ENCODE measurements around the gene CERCAM. TPM values are rescaled to one million over a fixed set of nuclear protein-coding genes. Genes with fewer than 3 reads are reported as not detected.

Gene CERCAM
- polyA plus RNA-seq, 1 experiment = 309 TPM

DNA sequence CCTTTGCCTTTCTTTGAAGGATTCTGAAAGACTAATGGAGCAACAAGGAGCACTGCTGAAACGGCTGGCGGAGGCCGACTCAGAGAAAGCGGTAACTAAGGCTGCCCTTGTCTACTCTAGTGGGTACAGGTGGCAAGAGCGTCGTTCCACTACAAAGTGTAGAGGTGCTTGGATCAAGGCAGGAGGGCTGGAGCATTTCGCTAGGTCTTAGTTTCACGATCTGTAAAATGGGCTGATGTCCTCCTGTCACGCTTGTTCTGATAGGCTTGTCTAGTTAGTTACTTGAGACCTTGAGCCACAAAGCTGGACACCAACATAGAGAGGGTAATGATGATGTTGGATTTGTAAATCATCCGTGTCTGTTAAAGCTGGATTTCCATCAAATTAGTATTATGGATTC lies 60.9 kb downstream of the CERCAM start:
- peaks cover 27% of the 10 kb centered on the region for H3K36me3 ChIP-seq (ENCODE audit: control insufficient read depth, insufficient read depth, low read length)
- TF ChIP-seq, protein P1, sequence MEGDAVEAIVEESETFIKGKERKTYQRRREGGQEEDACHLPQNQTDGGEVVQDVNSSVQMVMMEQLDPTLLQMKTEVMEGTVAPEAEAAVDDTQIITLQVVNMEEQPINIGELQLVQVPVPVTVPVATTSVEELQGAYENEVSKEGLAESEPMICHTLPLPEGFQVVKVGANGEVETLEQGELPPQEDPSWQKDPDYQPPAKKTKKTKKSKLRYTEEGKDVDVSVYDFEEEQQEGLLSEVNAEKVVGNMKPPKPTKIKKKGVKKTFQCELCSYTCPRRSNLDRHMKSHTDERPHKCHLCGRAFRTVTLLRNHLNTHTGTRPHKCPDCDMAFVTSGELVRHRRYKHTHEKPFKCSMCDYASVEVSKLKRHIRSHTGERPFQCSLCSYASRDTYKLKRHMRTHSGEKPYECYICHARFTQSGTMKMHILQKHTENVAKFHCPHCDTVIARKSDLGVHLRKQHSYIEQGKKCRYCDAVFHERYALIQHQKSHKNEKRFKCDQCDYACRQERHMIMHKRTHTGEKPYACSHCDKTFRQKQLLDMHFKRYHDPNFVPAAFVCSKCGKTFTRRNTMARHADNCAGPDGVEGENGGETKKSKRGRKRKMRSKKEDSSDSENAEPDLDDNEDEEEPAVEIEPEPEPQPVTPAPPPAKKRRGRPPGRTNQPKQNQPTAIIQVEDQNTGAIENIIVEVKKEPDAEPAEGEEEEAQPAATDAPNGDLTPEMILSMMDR (IDR thresholded peaks at IDR 0.05; ENCODE audit: insufficient read depth, low read depth, low read length) = no peak
- ChIA-PET CTCF (interaction anchor here (0.7 kb wide), 1 partner anchor 46 kb away, joined by 3 read pairs; no protein-coding TSS in a partner anchor), POLR2A (no interaction called here)
- no peak for DNase-seq (ENCODE audit: low read depth)
- H3K4me3 ChIP-seq (ENCODE audit: low read depth, low read length) = no peak overlapping the region
- no peaks in the 10 kb centered on the region for H3K27me3 ChIP-seq (ENCODE audit: control insufficient read depth, insufficient read depth, low read length)

DNA sequence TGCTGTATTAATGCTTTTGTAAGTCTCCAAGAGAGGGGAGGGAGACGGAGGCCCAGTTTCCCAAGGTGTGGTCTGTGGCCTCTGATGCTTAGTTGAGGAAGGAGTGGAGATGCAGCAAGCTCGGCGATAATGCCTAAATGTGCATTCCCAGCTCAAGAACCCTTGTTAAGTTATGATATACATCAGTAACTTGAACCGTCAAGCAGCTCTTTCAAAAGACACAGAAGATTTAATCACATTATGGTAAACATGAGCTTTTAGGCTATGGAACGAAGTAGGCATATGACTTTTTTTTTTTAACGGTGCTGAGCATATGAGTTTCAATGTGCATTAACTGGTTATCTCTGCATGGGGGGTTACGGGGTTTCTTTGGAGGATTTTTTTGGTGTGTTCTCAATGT lies 61.5 kb downstream of the CERCAM start:
- Histone ChIP-seq H3K27me3 (ENCODE audit: control insufficient read depth, insufficient read depth, low read length) (no peaks in the 10 kb centered on the region), H3K36me3 (ENCODE audit: control insufficient read depth, insufficient read depth, low read length) (peaks cover 27% of the 10 kb centered on the region), H3K4me3 (ENCODE audit: low read depth, low read length) (no peak overlapping the region)
- CTCF ChIA-PET = interaction anchor here (0.7 kb wide), 2 partner anchors 45 to 187 kb away, joined by 3 read pairs; no protein-coding TSS in a partner anchor
- POLR2A ChIA-PET = no interaction called here
- TF ChIP-seq, protein P1 (IDR thresholded peaks at IDR 0.05; ENCODE audit: insufficient read depth, low read depth, low read length) = no peak
- no peak for DNase-seq (ENCODE audit: low read depth)

DNA sequence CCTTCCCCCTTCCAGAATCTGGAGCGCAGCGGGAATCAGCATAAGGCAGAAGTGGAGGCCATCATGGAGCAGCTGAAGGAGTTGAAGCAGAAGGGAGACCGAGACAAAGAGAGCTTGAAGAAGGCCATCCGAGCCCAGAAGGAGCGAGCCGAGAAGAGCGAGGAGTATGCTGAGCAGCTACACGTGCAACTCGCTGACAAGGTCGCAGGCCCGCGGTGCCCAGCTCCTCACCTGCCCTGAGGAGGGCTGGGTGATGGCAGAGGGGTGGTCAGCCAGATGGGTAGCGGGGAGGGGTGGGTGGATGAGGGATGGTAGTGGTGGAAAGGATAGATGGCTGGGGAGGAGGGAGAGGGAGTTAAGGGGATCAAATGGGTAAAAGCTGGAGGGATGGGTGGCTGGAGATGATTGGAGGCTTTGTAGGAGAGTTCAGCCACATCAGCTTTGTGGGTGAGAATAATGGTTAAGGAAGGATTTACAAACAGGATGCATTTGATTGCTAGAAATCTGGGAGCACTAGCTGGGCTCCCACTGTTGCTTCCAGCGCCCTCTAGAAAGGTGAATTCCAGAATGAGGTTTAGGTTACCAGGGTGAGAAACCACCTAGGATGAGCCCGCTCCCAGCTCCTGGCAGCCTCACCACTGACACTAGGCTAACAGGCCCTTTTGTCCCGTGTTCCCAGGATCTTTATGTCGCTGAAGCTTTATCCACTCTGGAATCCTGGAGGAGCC lies 64.2 kb downstream of the CERCAM start:
- no peak for DNase-seq (ENCODE audit: low read depth)
- TF ChIP-seq, protein P1 (IDR thresholded peaks at IDR 0.05; ENCODE audit: insufficient read depth, low read depth, low read length) = no peak
- peaks cover 22% of the 10 kb centered on the region for H3K36me3 ChIP-seq (ENCODE audit: control insufficient read depth, insufficient read depth, low read length)

DNA sequence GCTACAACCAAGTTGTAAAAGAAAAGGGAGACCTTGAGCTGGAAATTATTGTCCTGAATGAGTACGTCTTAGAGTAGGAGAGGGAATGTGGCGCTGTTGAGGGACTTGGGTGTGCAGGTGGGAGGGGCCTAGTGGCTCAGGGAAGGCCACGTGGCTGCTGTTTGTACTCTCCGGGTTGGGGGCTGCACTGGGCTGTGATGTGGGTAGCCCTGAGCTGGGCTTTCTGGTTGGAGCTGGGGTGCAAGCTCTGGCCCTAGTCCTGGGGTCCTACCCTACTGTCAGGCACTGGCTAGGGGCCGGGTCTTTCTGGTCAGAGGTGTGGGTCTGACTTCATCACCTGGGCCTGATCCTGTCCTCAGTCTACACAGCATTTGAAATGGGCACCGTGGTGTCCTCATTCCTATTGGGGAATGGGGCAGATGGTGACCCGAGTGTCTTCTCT lies 64.8 kb downstream of the CERCAM start:
- no peak overlapping the region for H3K4me3 ChIP-seq (ENCODE audit: low read depth, low read length)
- DNase-seq (ENCODE audit: low read depth) = no peak
- CTCF ChIA-PET = interaction anchor here (0.7 to 2.3 kb wide), 2 partner anchors 56 to 124 kb away, joined by 3 to 5 read pairs; no protein-coding TSS in a partner anchor
- H3K27me3 ChIP-seq (ENCODE audit: control insufficient read depth, insufficient read depth, low read length) = no peaks in the 10 kb centered on the region
- POLR2A ChIA-PET = no interaction called here
- TF ChIP-seq, protein P1 (IDR thresholded peaks at IDR 0.05; ENCODE audit: insufficient read depth, low read depth, low read length) = no peak
- peaks cover 23% of the 10 kb centered on the region for H3K36me3 ChIP-seq (ENCODE audit: control insufficient read depth, insufficient read depth, low read length)

More for the DNA sequence above, 64.2 kb downstream of the CERCAM start:
- Histone ChIP-seq H3K27me3 (ENCODE audit: control insufficient read depth, insufficient read depth, low read length) (no peaks in the 10 kb centered on the region), H3K4me3 (ENCODE audit: low read depth, low read length) (no peak overlapping the region)
- ChIA-PET CTCF (interaction anchor here (0.6 to 2.3 kb wide), 3 partner anchors 47 to 123 kb away, joined by 3 to 5 read pairs (median 3); no protein-coding TSS in a partner anchor), POLR2A (no interaction called here)

DNA sequence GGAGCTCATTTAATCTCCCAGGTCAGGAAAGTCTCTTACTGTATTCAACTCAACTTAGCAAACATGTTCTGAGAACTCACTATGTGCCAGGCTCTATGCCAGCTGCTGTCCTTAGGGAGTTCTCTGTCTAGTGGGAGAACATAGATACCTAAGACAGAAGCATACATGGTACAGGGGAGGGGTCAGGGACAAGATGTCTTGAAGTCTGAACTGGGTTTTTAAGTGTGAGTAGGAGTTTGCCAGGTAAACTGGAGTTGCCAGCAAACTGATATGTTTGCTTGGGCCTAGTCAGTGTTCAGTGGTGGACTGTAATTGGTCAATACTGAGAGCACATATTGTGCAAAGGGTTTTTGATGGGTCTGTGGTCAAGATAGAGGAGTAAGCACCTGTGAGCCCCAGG lies 65.5 kb downstream of the CERCAM start:
- Histone ChIP-seq H3K36me3 (ENCODE audit: control insufficient read depth, insufficient read depth, low read length) (peaks cover 23% of the 10 kb centered on the region), H3K4me3 (ENCODE audit: low read depth, low read length) (no peak overlapping the region), H3K27me3 (ENCODE audit: control insufficient read depth, insufficient read depth, low read length) (no peaks in the 10 kb centered on the region)
- ChIA-PET POLR2A (no interaction called here), CTCF (no interaction called here)
- DNase-seq (ENCODE audit: low read depth) = no peak
- TF ChIP-seq, protein P1 (IDR thresholded peaks at IDR 0.05; ENCODE audit: insufficient read depth, low read depth, low read length) = no peak

Other genes starting within 250 kb of the CERCAM start
- 24.0 and 36.0 TPM in 2 replicates for gene CIZ1, start 229.3 kb upstream of the CERCAM start, polyA plus RNA-seq (2011; rRNA removed)
- gene DNM1, start 217.5 kb upstream of the CERCAM start, polyA plus RNA-seq (2011; rRNA removed) = 6.4 and 8.4 TPM in 2 replicates
- gene GOLGA2, start 144.8 kb upstream of the CERCAM start, polyA plus RNA-seq (2011; rRNA removed) = 86.6 and 91.1 TPM in 2 replicates
- gene SWI5, start 144.6 kb upstream of the CERCAM start, polyA plus RNA-seq (2011; rRNA removed) = 76.4 and 77.4 TPM in 2 replicates
- gene TRUB2, start 98.4 kb upstream of the CERCAM start, polyA plus RNA-seq (2011; rRNA removed) = 20.6 and 25.9 TPM in 2 replicates
- 27.3 and 34.6 TPM in 2 replicates for gene COQ4, start 98.0 kb upstream of the CERCAM start, polyA plus RNA-seq (2011; rRNA removed)
- 9.3 and 15.2 TPM in 2 replicates for gene SLC27A4, start 80.3 kb upstream of the CERCAM start, polyA plus RNA-seq (2011; rRNA removed)
- gene URM1, start 49.5 kb upstream of the CERCAM start, polyA plus RNA-seq (2011; rRNA removed) = 68.7 and 95.7 TPM in 2 replicates
- gene ODF2, start 35.1 kb downstream of the CERCAM start, polyA plus RNA-seq (2011; rRNA removed) = 16.3 and 21.5 TPM in 2 replicates
- 22.0 and 25.0 TPM in 2 replicates for gene GLE1, start 83.9 kb downstream of the CERCAM start, polyA plus RNA-seq (2011; rRNA removed)
- gene SPTAN1, start 131.7 kb downstream of the CERCAM start, polyA plus RNA-seq (2011; rRNA removed) = 201 and 317 TPM in 2 replicates
- 22.0 and 50.4 TPM in 2 replicates for gene DYNC2I2, start 236.0 kb downstream of the CERCAM start, polyA plus RNA-seq (2011; rRNA removed)

All from BJ (cell line).